DND-41 (cell line): Measurements from ENCODE around the gene HOXC6.

Source experiments
- ATAC-seq: fragments of 200-7000 bp; cut with Tn5 transposase; 3 replicates; pipeline ENCODE4 v1.9.1; 2021; ENCODE audit warnings: low read depth; ENCODE audit not compliant: insufficient read depth
- DNase-seq: peaks from one replicate; pipeline ENCODE4 v3.0.0-alpha.2; 2020
- H2AFZ ChIP-seq: 2 replicates; pipeline ENCODE4 v1.6.0; 2012; ENCODE audit warnings: low read depth, low read length
- H3K27ac ChIP-seq: 2 replicates; pipeline ENCODE4 v1.5.1; 2012; ENCODE audit warnings: low read length, inconsistent platforms
- H3K27me3 ChIP-seq: fragments of 200-600 bp; sonication (generic); 2 replicates; pipeline ENCODE4 v1.6.0; 2012; ENCODE audit warnings: low read length, mild to moderate bottlenecking, inconsistent platforms; ENCODE audit not compliant: insufficient read depth, poor library complexity
- H3K36me3 ChIP-seq: 2 replicates; pipeline ENCODE4 v1.5.1; 2012; ENCODE audit warnings: low read length, inconsistent platforms; ENCODE audit not compliant: insufficient read depth
- H3K4me1 ChIP-seq: 2 replicates; pipeline ENCODE4 v1.5.1; 2012; ENCODE audit warnings: mild to moderate bottlenecking, low read length; ENCODE audit not compliant: insufficient read depth
- H3K4me2 ChIP-seq: 2 replicates; pipeline ENCODE4 v1.6.0; 2012; ENCODE audit warnings: mild to moderate bottlenecking, moderate library complexity, low read length, inconsistent platforms; ENCODE audit not compliant: insufficient read depth
- H3K4me3 ChIP-seq, 2 experiments: fragments of 200-600 bp in 1 of 2; shearing (Covaris generic) in 1 of 2; 2 replicates each; pipeline ENCODE4 v1.5.1; 2012 to 2016; ENCODE audit warnings: inconsistent platforms in 2 of 2, low read length in 2 of 2, mild to moderate bottlenecking in 2 of 2, low read depth in 1 of 2, moderate library complexity in 1 of 2
- H3K79me2 ChIP-seq: 2 replicates; pipeline ENCODE4 v1.6.0; 2012; ENCODE audit warnings: low read length, inconsistent platforms; ENCODE audit not compliant: insufficient read depth
- H3K9ac ChIP-seq: 2 replicates; pipeline ENCODE4 v1.6.0; 2012; ENCODE audit warnings: low read depth, mild to moderate bottlenecking, inconsistent platforms, low read length, moderate library complexity
- H3K9me3 ChIP-seq: 2 replicates; pipeline ENCODE4 v1.5.1; 2012; ENCODE audit warnings: low read length, moderate library complexity, mild to moderate bottlenecking, inconsistent platforms; ENCODE audit not compliant: insufficient read depth, severe bottlenecking
- H4K20me1 ChIP-seq: 2 replicates; pipeline ENCODE4 v1.6.0; 2012; ENCODE audit warnings: low read length; ENCODE audit not compliant: insufficient read depth
- CTCF ChIP-seq: IDR thresholded peaks from 2 replicates; pipeline ENCODE4 v1.5.1; 2012; ENCODE audit warnings: borderline replicate concordance, low read length, moderate library complexity, mild to moderate bottlenecking; ENCODE audit not compliant: poor library complexity, severe bottlenecking; ENCODE audit errors: extremely low read depth
- EZH2 ChIP-seq: IDR thresholded peaks from 3 replicates; pipeline ENCODE4 v1.6.1; 2012; ENCODE audit warnings: borderline replicate concordance, low read depth, mild to moderate bottlenecking, moderate library complexity, low read length, inconsistent platforms; ENCODE audit not compliant: severe bottlenecking

The HOXC6 gene

GRCh38 chr12:54033106-54033979, 5.1 kb downstream of the HOXC6 start:
- H3K4me3 ChIP-seq = no peak overlapping the region
- H3K9me3 ChIP-seq = no peaks in the 10 kb centered on the region
- no peaks in the 10 kb centered on the region for H4K20me1 ChIP-seq
- H3K4me2 ChIP-seq = no peak overlapping the region
- no peaks in the 10 kb centered on the region for H3K36me3 ChIP-seq
- H2AFZ ChIP-seq = no peak overlapping the region
- H3K27ac ChIP-seq = no peak overlapping the region
- H3K27me3 ChIP-seq = peaks cover 15% of the 10 kb centered on the region
- ATAC-seq (no peak), DNase-seq (no peak)
- H3K79me2 ChIP-seq = no peaks in the 10 kb centered on the region
- no peak for TF ChIP-seq EZH2
- TF ChIP-seq CTCF = no peak
- H3K9ac ChIP-seq = no peak overlapping the region
- H3K4me1 ChIP-seq = no peaks in the 10 kb centered on the region

- H3K9ac ChIP-seq = no peak overlapping the region
- TF ChIP-seq CTCF (no peak), EZH2 (no peak)
- peaks cover 22% of the 10 kb centered on the region for H3K27me3 ChIP-seq
- no peak for ATAC-seq
- no peak overlapping the region for H3K4me2 ChIP-seq
- H2AFZ ChIP-seq = no peak overlapping the region
- no peak overlapping the region for H3K4me3 ChIP-seq
- no peak for DNase-seq
- no peaks in the 10 kb centered on the region for H4K20me1 ChIP-seq
- no peaks in the 10 kb centered on the region for H3K36me3 ChIP-seq
- no peaks in the 10 kb centered on the region for H3K79me2 ChIP-seq
- no peak overlapping the region for H3K27ac ChIP-seq
- no peaks in the 10 kb centered on the region for H3K4me1 ChIP-seq
- H3K9me3 ChIP-seq = no peaks in the 10 kb centered on the region
Measured at GRCh38 chr12:54033980-54034784, 5.9 kb downstream of the HOXC6 start.

- DNase-seq = no peak
- Histone ChIP-seq H2AFZ (no peak overlapping the region), H3K4me1 (no peaks in the 10 kb centered on the region), H3K36me3 (no peaks in the 10 kb centered on the region), H3K27ac (no peak overlapping the region), H3K27me3 (peaks cover 29% of the 10 kb centered on the region), H3K9me3 (no peaks in the 10 kb centered on the region), H3K79me2 (no peaks in the 10 kb centered on the region), H3K4me2 (no peak overlapping the region), H3K9ac (no peak overlapping the region), H4K20me1 (no peaks in the 10 kb centered on the region), H3K4me3 (no peak overlapping the region)
- no peak for TF ChIP-seq EZH2
- no peak for TF ChIP-seq CTCF
- ATAC-seq = no peak
Measured at GRCh38 chr12:54034785-54035310, 6.6 kb downstream of the HOXC6 start.
